Stimulated activated CD4-positive, alpha-beta T cell treated with anti-CD3 and anti-CD28 coated beads, Interleukin-2, amount 100 ng/mL, for 48 hours (primary cell): ENCODE data around the gene ITPR1.
A peak's percentile ranks its signal among the peaks of the same experiment; 100 is the strongest.

ENCODE experiments used
- DNase-seq, 2 donors: peaks; one replicate each; pipeline ENCODE4 v3.0.0-alpha.2; 2020

Gene ITPR1

DNA sequence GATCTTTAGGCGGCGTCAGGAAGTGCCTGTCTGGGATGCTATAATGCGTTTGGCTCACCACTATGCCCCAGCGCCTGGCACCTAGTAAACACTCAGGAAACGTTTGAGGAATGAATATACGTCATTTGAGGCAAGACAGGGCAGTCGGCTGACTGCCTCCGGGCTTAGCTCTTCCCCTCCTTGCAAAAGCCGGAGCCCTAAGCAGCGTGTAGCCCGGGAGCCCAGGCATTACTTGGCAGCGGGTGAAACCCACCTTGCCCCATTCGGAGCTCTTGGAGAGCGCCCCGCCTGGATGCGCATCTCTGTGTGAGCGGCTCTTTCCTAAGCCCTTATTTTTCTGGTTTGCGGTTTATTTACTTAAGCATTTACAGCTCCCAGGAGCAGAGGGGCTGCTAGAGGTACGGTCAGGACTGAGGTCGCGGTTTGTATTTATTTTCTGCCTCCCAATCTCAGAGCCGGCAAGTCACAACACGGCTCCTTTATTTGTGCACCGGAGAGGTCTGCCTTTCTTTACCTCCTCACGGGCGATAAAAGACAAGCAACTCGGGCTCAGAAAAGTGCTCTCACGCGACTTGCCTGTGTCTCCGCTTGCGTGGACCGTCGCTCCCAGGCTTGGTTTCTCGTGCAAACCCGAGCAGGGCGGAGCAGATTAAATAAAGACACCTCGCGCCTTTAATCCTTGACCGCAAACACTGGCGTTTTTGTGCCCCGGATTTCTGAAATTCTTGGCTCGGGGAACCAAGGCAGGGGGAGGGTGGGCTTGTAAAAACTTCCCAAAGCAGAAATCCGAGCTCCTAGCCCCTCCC, 737 bp upstream of the ITPR1 start:
- peak; percentile 24 to 28 for DNase-seq

DNA sequence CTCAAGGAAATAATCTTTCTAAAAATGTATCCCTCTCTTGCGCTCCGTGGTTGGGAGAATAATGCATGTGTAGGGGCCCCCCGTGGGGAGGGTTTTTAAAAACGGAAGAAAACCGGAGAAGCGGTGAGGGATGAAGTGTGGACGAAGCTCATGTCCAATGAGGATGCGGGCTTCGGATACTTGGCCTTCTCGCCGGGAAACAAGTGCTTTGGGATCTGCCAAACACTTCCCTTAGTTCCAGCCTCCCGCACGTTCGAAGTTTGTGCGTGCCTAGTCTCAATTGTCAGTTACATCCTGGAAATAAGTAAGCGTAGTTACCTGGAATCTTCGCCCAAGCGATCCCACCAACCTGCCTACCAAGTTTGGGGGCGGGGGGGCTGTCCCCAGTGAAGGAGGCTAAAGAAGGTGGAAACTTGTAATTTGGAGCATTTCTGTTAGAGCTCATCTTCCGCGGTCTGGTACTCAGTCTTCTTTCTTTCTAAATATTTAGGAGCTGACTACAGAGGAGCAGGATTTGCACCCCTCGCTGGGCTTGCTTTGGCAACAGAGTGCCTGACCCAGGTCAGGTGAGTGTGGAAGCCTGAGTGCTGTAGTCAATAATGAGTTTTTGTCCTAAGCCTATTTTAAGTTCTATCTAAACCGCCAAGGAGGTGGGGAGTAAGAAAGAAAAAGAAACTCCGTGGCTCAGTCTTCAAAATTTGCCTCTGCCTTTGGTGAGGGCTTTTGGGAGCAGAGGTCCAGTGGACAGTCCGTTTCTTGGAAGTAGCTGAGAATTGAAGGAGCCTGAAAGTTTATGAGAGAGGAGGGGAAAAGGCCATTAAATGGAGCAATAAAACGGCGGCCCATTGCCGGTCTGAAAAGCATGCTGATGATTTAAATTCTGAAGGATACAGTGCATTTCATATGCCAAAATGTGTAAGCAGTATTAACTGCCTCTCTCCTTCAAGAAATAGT, 1.1 kb downstream of the ITPR1 start:
- no peak for DNase-seq

DNA sequence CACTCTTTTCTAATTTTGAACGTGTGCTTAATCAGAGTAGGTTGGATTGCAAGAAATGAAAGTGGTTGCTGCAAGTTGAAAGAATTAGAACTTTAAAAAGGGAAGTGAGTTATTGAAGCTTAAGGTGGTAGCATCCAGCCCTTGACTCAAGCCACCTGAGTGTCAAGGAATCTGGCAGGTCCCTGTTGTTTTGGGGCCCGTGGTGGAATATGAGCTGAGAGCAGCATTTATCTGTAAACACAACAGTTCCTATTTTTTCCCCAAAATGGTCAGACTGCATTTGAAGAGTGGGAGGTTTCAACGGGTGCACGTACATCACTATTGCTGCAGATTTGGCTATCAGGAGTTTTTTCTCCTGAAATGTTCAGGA, 1.7 kb downstream of the ITPR1 start:
- no peak for DNase-seq

DNA sequence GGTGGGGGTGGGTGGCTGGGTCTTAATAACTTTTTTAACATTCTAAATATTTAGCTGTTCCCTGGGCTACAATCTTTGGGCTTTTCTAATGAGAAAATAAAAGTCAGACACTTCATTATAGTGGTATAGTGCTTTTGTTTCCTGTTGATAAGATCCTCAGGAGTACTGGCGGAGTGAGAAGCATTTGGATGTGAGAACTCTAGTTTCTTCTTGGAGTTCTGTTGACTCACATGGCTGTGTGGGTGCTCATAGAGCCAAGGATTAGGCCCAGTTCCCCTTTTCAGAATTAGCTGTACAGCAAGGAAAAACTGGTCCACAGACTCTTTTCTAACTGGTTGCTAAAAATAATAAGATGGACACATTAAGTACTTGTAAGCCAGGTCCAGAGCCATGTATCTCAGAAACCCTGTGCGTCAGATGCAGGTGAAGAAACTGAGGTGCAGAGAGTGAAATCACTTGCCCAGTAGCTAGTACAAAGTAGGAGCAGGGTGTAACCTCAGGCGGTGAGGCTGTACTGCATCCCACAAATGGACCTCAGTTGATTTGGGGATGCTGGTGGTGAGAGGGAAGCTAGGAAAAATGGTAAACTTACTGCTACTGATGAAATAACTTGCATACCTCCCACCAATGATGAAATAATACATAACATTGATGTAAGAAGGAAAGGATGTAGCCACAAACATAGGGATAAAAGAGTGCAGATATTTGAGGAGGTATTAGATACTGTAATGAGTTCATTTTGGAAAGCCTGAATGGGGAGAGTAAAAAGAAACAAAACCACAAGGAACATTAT, 2.3 kb downstream of the ITPR1 start:
- DNase-seq, result no peak

DNA sequence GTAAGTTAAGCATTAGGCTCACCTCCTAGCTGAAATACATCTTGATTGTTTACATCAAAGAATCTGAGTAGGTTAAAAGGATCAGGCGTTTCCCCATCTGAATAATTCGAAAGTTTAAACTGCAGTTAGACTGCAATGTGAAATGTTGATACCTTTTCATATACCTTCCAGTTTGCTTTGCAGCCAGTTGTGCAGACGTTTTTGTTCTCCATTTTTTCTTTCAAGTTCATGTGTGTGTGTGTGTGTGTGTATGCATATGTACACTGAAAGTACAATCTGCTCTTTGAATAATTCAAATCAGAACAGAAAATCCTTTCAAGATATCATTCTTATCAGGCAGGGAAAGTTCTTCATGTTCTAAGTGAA, 2.9 kb downstream of the ITPR1 start:
- DNase-seq, result no peak

DNA sequence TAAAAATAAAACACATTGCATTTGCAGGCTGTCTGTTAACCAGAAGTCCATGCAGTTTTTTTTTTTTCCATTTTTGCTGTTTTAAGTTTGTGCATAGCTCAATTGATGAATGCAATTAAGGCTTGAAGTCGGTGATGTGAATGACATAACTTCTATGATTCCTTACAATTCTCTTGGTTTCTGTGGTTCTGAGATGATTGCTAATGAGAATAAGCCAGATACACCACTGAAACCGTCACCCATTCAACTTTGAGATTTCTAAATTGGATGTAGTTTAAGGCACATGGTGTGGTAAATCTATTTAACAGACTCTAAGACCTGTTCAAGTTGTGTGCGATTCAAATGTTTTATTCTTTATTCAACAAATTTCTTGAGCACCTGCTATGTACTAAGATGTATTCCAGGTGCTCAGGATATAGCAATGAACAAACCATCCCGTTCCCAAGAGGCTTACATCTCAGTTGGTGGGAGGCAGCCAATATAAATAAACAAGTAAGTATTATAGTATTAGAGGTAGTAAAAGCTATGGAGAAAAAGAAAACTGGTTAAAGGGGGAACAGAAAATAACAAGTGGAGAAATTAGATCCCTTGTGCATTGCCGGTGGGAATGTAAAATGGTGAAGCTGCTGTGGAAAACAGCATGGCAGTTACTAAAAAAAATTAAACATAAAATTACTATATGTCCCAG, 4.0 kb downstream of the ITPR1 start:
- no peak for DNase-seq

DNA sequence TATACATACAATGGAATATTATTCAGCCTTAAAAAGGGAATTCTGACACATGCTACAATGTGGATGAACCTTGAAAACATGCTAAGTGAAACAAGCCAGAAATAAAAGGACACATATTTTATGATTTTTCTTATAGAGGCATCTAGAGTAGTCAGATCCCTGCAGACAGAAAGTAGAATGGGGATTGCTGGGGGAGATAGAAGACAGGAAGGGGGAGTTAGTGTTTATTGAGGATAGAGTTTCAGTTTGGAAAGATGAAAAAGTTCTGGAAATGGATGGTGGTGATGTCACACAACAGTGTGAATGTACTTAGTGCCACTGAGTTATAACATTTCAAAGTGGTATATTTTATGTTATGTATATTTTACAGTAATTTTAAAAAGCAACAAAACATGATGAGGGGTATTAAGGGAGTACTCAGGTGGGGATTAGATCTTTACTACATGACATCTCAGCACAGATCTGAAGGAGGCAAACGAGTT, 4.7 kb downstream of the ITPR1 start:
- no peak for DNase-seq

DNA sequence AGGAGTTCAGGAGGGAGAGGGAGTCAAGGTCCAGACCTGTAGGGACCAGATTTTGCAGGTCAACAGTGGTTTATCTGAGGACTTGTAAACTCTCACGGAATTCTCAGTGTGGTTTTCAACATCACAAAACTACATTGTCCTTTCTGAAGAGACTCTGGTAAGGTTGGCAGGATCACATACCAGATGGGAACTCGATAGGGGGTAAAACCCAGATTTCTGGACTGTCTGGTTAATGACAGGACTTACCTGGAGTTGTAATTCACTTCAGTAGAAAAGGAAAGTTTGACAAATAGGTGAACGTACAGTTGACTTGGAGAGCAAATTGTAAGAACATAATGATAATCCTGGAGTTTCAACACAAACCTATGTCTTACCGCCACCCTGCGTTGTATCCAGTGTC, 5.3 kb downstream of the ITPR1 start:
- DNase-seq, result no peak

DNA sequence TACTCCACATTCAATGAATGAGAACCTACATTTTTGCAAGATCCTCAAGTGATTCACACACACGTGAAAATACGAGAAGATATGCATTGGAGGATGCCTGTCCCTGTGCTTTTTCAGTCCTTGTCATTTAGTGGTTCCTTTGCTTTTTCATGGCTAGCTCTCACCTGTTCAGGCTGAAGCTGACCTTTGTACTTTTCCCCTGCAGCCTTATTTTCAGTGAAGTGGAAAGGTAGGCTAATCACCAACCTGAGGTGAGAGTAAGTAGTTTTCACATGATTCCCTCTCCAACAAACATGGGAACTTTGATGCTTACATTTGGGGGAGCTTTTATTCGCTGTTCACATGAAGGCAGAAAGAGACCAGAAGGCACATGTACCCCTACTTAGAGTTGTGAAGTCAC, 8.3 kb downstream of the ITPR1 start:
- DNase-seq, result no peak

DNA sequence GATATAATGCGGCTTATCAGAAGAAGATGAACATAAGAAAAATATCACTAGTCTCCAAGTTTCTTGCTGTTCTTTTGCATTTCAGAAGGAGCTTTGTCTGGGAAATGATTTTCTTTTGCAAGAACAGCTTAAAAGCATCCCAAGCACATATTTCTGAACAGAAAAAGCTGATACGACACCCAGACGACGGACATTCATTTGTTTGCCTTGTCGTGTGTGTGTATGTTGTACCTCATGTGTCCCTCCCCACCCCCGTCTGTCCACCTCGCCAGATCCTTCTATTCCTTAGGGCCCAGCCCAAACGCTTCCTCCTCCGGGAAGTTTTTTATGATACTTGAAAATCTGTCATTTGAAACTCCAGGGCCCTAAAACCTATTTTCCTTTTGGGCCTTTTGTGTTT, 8.8 kb downstream of the ITPR1 start:
- DNase-seq, result no peak

DNA sequence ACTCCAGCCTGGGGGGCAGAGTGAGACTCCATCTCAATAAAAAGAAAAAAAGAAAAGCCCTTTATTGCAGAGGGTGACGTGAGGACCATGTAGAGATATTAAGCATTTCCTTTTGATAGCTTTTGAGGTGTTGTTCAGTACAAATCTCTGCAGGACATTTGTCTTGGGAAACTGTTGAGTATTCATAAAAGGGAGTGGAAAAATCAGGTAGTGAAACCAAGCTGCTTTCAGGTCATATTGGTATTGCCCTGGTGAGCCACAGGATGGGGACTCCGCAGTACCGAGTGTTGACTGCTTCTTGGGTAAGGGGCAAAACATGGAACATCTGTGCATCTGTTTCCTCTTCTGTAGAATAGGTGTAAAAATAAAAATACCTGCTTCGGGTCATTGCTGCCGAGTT, 9.9 kb downstream of the ITPR1 start:
- DNase-seq, result no peak

DNA sequence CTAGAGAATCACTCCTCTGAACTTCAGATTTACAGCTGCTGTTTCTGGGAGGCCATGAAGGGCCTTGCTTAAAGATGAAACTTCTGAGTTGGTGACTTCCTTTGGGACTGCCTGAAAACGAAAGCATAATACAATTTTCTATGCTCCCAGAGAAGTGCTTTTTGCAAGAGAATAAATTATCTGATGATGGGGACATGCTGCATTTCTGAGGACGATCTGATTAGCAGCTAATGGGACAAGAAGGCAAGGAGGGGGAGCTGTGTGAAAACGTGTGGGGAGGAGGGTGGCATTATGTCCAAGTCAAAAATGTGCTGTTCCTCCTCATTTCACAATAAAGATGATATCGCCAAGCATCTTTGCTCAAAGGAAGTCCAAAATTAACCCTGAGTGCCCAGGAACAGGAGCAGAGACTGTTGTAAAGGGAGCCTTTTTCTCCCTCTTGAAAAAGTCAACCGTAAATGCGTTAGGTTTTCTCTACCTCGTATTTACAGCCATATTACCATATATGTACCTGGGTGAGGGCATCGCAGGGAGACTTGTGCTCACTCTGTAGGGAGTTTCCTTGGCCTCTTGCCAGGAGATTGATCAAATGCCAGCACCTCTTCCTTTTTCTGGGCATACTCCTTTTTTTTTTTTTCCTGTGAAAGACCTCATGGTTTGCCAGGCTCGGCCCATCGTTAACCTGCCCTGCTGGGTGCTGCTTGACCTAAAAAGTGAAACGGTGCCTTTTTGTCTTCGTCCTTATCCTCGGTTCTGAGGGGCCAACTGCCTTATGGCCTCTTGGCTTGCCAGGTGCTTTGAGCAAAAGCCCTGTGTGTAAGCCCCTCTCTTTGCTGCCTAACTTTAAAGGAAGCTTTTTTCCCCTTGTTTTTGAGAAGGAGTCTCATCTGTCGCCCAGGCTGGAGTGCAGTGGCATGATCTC, 11.5 kb downstream of the ITPR1 start:
- DNase-seq, result peak; percentile 13 to 20

DNA sequence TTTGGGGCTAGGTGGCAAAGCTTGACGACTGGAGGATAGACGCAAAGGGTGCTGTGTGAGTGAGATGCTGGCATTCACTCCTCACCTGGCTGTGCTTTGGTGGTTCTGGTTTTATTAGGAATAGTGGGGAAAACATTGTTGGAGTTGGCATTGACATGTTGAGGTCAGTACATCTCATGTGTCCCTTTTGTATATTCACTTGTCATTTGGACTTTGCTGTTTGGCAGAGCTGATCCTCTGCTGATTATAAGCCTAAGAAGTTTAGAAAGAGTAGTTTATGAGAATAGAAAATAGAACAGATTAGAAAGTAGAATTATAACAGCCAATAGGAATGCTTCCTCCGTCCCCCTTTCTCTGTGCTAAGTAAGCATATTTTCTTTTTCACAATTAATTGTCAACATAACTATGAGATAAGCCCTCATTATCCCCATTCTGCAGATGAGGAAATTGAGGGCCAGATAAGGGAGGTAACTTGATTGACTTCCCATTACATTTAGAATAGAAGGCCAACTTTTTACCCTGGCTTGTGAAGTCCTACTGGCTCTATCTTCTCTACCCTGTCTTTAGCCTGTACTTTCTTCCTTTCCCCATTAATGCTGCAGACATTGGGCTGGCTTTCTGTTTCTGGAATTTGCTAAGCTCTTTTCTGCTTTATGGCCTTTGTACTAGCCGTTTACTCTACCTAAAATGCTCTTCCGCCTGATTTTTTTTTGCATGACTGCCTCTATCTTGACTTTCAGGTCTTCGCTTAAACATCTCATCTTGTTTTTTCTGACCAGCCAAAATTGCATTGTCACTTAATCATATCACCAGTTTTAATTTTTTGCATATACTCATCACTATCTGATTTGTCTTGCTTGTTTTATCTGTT, 12.8 kb downstream of the ITPR1 start:
- DNase-seq, result no peak

DNA sequence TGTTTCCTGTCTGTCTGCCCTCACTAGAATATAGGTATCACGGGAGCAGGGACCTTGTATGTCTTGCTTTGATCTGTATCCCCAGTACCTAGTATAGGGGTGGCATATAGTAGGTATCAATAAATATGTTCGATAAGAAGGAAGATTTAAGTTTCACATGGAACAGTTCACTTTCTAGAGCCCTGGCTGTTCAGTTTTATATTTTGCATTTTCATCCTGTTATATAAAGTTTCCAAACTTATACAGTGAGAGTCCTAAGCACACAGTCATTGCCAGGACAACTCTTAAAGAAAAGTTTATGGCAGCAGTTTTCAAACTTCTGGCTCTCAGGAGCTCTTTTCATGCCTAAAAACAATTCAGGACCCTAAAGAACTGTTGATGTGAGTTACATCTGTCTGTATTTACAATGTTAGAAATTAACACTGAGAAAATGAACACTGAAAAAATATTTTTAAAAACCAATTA, 13.4 kb downstream of the ITPR1 start:
- DNase-seq, result no peak

DNA sequence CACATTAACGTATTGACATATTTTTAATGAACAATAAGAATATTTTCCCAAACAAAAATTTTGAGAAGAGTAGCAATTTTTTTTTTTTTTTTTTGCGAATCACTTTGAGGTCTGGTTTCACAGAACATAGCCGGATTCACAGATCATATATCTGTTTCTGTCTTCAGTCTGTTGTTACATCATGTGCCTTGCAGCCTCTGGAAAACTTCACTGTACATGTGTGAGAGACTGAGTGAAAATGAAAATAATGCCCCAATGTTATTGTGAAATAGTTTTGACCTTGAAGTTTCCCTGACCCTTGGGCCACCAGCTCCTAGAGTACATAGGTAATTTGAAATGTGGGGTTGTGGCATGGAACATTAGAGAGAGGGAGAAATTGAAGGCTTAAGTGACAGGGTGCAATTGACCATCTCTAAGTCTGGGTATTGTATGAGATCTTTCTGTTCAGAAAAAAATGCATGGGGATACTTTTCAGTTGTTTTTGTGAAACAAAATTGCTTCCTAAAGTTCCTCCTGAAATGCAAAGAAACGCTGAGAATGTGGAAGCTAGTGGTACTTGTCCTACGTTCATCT, 14.0 kb downstream of the ITPR1 start:
- no peak for DNase-seq

DNA sequence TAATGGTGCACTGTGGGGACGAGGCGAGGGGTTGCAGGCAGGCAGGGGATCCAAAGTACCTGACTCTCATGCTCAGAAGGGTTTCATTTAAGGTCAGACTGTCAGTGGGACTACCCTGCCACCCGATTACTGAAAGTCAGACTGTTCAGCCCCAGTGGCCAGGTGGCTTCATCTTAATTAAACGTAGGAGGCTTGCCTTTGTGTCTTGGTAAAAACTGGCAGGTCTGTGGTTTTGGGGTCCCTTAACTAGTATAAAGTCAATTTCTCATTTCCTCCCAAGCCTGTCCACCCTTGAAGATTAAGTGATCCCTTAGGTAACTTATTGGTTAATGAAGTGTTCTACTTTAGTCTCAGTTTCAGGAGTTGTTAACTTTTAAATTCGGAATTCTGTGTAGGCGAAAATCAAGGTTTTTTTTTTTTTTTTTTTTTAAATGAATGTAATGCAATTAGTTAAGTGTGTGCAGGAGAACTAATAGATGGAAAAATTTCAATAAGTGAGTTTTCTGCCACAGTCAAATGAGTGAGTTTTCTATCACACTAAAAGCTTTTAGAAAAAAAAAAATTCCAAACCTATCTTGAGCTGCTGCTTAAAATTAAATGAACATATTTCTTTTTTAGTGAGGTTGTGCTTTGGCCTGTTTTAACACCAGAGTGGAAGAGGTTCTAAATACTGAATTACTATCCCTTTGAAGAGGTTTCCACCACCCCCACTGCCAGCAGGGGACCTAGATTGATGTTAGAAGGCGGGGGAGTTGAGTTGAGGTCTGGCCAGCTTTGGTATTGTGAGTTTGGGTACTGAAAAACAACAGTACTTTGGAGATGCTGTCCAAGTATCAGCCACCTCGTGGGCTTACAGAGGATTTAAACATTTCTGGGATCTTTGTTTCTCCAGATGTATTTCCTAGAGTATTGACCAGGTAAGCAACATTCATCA, 15.2 kb downstream of the ITPR1 start:
- DNase-seq, result no peak

DNA sequence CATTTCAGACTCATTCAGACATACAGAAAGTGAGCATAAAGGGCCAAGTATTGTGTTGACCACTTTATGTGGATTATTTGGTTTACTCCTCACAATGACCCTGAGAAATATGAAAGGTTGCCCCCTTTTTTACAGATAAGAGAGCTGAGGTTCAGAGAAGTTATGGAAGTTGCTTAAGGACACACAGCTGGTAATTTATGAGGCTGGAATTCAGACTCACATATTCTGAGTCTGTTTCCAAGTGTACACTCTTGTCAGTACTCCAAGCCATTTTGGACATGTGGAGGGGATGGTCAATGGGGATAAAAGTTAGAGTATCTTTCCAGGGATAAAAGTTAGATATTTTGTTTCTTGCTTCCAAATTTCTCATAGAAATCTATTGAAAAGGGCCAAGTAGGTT, 15.9 kb downstream of the ITPR1 start:
- no peak for DNase-seq

DNA sequence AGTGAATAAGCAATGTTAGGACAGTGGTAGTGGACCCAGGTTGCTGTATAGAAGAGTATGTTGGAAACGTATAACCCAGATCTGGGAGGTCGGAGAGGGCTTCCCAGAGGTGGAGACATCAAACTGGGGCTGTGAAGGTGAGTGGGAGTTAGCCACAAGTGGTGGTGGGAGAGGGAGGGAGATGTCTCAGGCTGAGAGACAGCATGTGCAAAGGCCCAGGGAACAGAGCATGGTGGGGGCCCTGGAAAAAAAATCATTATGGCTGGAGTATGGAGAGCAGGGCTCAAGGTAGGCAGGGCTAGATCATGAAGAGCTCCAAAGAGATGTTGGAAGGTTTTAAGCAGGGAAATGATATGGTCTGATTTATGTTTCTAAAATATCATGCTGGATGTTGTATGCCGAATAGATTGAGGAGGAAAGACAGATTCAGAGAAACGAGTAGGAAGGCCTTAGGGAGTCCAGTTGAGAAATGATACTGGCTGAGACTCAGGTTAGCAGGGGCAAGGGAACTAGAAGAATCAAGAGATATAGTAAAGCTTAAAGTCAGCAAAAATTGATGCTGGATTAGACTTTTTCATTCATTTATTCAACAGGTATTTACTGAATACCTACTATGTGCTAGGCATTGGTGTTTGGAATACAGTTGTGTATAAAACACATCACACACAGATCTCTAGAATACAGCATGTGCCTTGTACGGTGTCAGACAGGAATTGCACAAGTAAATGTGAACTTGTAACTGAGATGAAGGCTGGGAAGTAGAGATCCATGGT, 17.0 kb downstream of the ITPR1 start:
- DNase-seq, result no peak
